Mammary epithelial cell (primary cell): ENCODE measurements around the gene CAST.

Source experiments
- CTCF ChIP-seq, 2 donors: IDR thresholded peaks in 1 of 2; conservative IDR thresholded peaks in 1 of 2; 2 replicates each; pipeline ENCODE4 v1.5.1; 2011 to 2012; ENCODE audit warnings: inconsistent platforms in 2 of 2, low read length in 2 of 2, mild to moderate bottlenecking in 2 of 2, control low read depth in 1 of 2, low read depth in 1 of 2; ENCODE audit not compliant: insufficient read depth in 1 of 2; ENCODE audit errors: extremely low read depth in 1 of 2
- EZH2 ChIP-seq: IDR thresholded peaks from 2 replicates; pipeline ENCODE4 v1.6.1; 2012; ENCODE audit warnings: low read length, inconsistent platforms, borderline replicate concordance

- TF ChIP-seq CTCF (conservative IDR thresholded peaks at IDR 0.05 in 1 of 2, IDR thresholded peaks at IDR 0.05 in 1 of 2; ENCODE audit: extremely low read depth in 1 of 2, insufficient read depth in 1 of 2, low read depth in 1 of 2, low read length in 2 of 2) (no peak), EZH2 (no peak)
These were observed 63.1 kb downstream of the CAST start for GRCh38 chr5:96725257-96725656.
